Mesenchymal stem cell (in vitro differentiated cells and primary cell): ENCODE results near the gene AXIN1.

Source experiments
- DNase-seq: peaks from one replicate; pipeline ENCODE4 v3.0.0-alpha.2; 2013
- H2AFZ ChIP-seq: one replicate; pipeline ENCODE4 v1.6.1; 2013; ENCODE audit warnings: low read depth, mild to moderate bottlenecking, control low read depth, inconsistent platforms, low read length, moderate library complexity
- H2AK5ac ChIP-seq: 2 replicates; pipeline ENCODE4 v1.6.1; 2013; ENCODE audit warnings: low read length, moderate library complexity, mild to moderate bottlenecking, inconsistent platforms; ENCODE audit not compliant: severe bottlenecking
- H2BK120ac ChIP-seq: one replicate; pipeline ENCODE4 v1.6.1; 2013; ENCODE audit warnings: low read depth, mild to moderate bottlenecking, inconsistent platforms, low read length, moderate library complexity
- H2BK12ac ChIP-seq, 2 experiments: one replicate each; pipeline ENCODE4 v1.6.1; 2013; ENCODE audit warnings: inconsistent platforms in 2 of 2, low read length in 2 of 2, mild to moderate bottlenecking in 2 of 2, moderate library complexity in 2 of 2, control low read depth in 1 of 2
- H2BK15ac ChIP-seq: one replicate; pipeline ENCODE4 v1.6.1; 2013; ENCODE audit warnings: mild to moderate bottlenecking, low read depth, inconsistent platforms; ENCODE audit not compliant: poor library complexity, severe bottlenecking
- H2BK5ac ChIP-seq: 2 replicates; pipeline ENCODE4 v1.6.1; 2013; ENCODE audit warnings: low read depth, mild to moderate bottlenecking, low read length, control low read depth, inconsistent platforms; ENCODE audit not compliant: poor library complexity, severe bottlenecking
- H3K14ac ChIP-seq, 2 experiments: one replicate each; pipeline ENCODE4 v1.6.1; 2013; ENCODE audit warnings: inconsistent platforms in 2 of 2, low read length in 2 of 2, control low read depth in 1 of 2, mild to moderate bottlenecking in 1 of 2, moderate library complexity in 1 of 2
- H3K18ac ChIP-seq, 2 experiments: one replicate each; pipeline ENCODE4 v1.6.1; 2013; ENCODE audit warnings: inconsistent platforms in 2 of 2, low read length in 2 of 2, control low read depth in 1 of 2, low read depth in 1 of 2, mild to moderate bottlenecking in 1 of 2
- H3K23ac ChIP-seq, 2 experiments: one replicate each; pipeline ENCODE4 v1.6.1; 2013; ENCODE audit warnings: inconsistent platforms in 2 of 2, low read length in 2 of 2, mild to moderate bottlenecking in 2 of 2, moderate library complexity in 2 of 2, control low read depth in 1 of 2
- H3K27ac ChIP-seq: 2 replicates; pipeline ENCODE4 v1.5.1; 2013; ENCODE audit warnings: mild to moderate bottlenecking, moderate library complexity, low read length, control low read depth, inconsistent platforms; ENCODE audit not compliant: poor library complexity, severe bottlenecking
- H3K27me3 ChIP-seq, 2 experiments: 2 replicates each; pipeline versions ENCODE4 v1.6.1 to v1.7.0; 2013; ENCODE audit warnings: low read length in 2 of 2, mild to moderate bottlenecking in 2 of 2, moderate library complexity in 2 of 2, control low read depth in 1 of 2, inconsistent platforms in 1 of 2; ENCODE audit not compliant: control insufficient read depth in 1 of 2, insufficient read depth in 1 of 2
- H3K36me3 ChIP-seq, 2 experiments: 2 replicates each; pipeline versions ENCODE4 v1.6.1 to v1.7.0; 2013; ENCODE audit warnings: low read length in 2 of 2, control low read depth in 1 of 2, inconsistent platforms in 1 of 2, low read depth in 1 of 2, mild to moderate bottlenecking in 1 of 2; ENCODE audit not compliant: insufficient read depth in 2 of 2, control insufficient read depth in 1 of 2
- H3K4ac ChIP-seq, 2 experiments: one replicate each; pipeline ENCODE4 v1.6.1; 2013; ENCODE audit warnings: inconsistent platforms in 2 of 2, low read length in 2 of 2, mild to moderate bottlenecking in 2 of 2, moderate library complexity in 2 of 2, control low read depth in 1 of 2, low read depth in 1 of 2
- H3K4me1 ChIP-seq: 2 replicates; pipeline ENCODE4 v1.6.1; 2013; ENCODE audit warnings: low read depth, low read length, control low read depth; ENCODE audit not compliant: control insufficient read depth, insufficient read depth
- H3K4me2 ChIP-seq: 2 replicates; pipeline ENCODE4 v1.6.1; 2013; ENCODE audit warnings: low read length, mild to moderate bottlenecking, inconsistent platforms; ENCODE audit not compliant: poor library complexity, severe bottlenecking
- H3K4me3 ChIP-seq, 2 experiments: 2 replicates each; pipeline versions ENCODE4 v1.5.1 to v1.7.0; 2013; ENCODE audit warnings: low read length in 2 of 2, mild to moderate bottlenecking in 2 of 2, control low read depth in 1 of 2, low read depth in 1 of 2; ENCODE audit not compliant: insufficient read depth in 1 of 2
- H3K79me1 ChIP-seq: replicated peaks from 2 replicates; pipeline ENCODE4 v1.6.1; 2013; ENCODE audit warnings: mild to moderate bottlenecking, control low read depth, low read length, inconsistent platforms; ENCODE audit not compliant: poor library complexity, severe bottlenecking
- H3K9ac ChIP-seq: 2 replicates; pipeline ENCODE4 v1.7.0; 2013; ENCODE audit warnings: mild to moderate bottlenecking, low read length, moderate library complexity
- H3K9me3 ChIP-seq: 2 replicates; pipeline ENCODE4 v1.7.0; 2013; ENCODE audit warnings: mild to moderate bottlenecking, low read length; ENCODE audit not compliant: control insufficient read depth
- H4K8ac ChIP-seq: one replicate; pipeline ENCODE4 v1.6.1; 2013; ENCODE audit warnings: inconsistent platforms, mild to moderate bottlenecking, low read length, moderate library complexity
- H4K91ac ChIP-seq: one replicate; pipeline ENCODE4 v1.6.1; 2013; ENCODE audit warnings: mild to moderate bottlenecking, low read length, inconsistent platforms
- WGBS: methylation state at CpG from one replicate; pipeline ENCODE4 v1.1.7; 2013; ENCODE audit warnings: mixed read lengths; 5-methylcytosine and 5-hydroxymethylcytosine counted together

AXIN1 gene

GRCh38 chr16:282491-282890, 70.0 kb downstream of the AXIN1 start:
- Histone ChIP-seq H3K9me3 (no peaks in the 10 kb centered on the region), H4K8ac (no peak overlapping the region), H3K9ac (no peak overlapping the region), H2BK120ac (no peak overlapping the region), H3K36me3 (peaks cover 7 to 28% of the 10 kb centered on the region in 2 experiments), H2AFZ (no peak overlapping the region), H2AK5ac (no peak overlapping the region), H3K23ac (no peak overlapping the region), H3K18ac (no peak overlapping the region), H3K27me3 (peaks cover 30 to 33% of the 10 kb centered on the region in 2 experiments), H3K79me1 (no peaks in the 10 kb centered on the region), H3K4me1 (peaks cover 17% of the 10 kb centered on the region), H3K14ac (no peak overlapping the region), H2BK15ac (no peak overlapping the region), H4K91ac (no peak overlapping the region), H3K27ac (no peak overlapping the region), H3K4me3 (no peak overlapping the region), H3K4me2 (no peak overlapping the region), H2BK5ac (no peak overlapping the region), H2BK12ac (no peak overlapping the region), H3K4ac (no peak overlapping the region)
- WGBS: 84% methylated on average over 20 of the region's 22 CpGs
- no peak for DNase-seq

- Histone ChIP-seq H3K36me3 (peaks cover under 1 to 20% of the 10 kb centered on the region in 2 experiments), H3K27ac (no peak overlapping the region), H2BK15ac (no peak overlapping the region), H3K4ac (no peak overlapping the region), H4K8ac (no peak overlapping the region), H2BK120ac (no peak overlapping the region), H3K4me1 (peaks cover 17% of the 10 kb centered on the region), H3K14ac (no peak overlapping the region), H4K91ac (no peak overlapping the region), H2BK5ac (no peak overlapping the region), H2BK12ac (no peak overlapping the region), H3K27me3 (peaks cover 30 to 33% of the 10 kb centered on the region in 2 experiments), H3K4me3 (no peak overlapping the region), H3K23ac (no peak overlapping the region), H3K79me1 (no peaks in the 10 kb centered on the region), H2AFZ (no peak overlapping the region), H3K18ac (no peak overlapping the region), H3K9ac (no peak overlapping the region), H3K4me2 (no peak overlapping the region), H3K9me3 (no peaks in the 10 kb centered on the region), H2AK5ac (no peak overlapping the region)
- 78% methylated on average over 24 of the region's 25 CpGs for WGBS
- DNase-seq: no peak
These were observed 70.8 kb downstream of the AXIN1 start for GRCh38 chr16:281660-282255.

- H2BK12ac ChIP-seq: no peak overlapping the region
- no peaks in the 10 kb centered on the region for H3K9me3 ChIP-seq
- H3K4me1 ChIP-seq: peaks cover 17% of the 10 kb centered on the region
- H2AFZ ChIP-seq: no peak overlapping the region
- H3K27me3 ChIP-seq: peaks cover 33 to 36% of the 10 kb centered on the region in 2 experiments
- H3K4ac ChIP-seq: no peak overlapping the region
- no peak overlapping the region for H3K14ac ChIP-seq
- no peak overlapping the region for H4K91ac ChIP-seq
- no peak overlapping the region for H3K23ac ChIP-seq
- H2AK5ac ChIP-seq: no peak overlapping the region
- WGBS: 58% methylated on average over 23 of the region's 27 CpGs
- H2BK120ac ChIP-seq: no peak overlapping the region
- H3K4me3 ChIP-seq: no peak overlapping the region
- peak overlapping the region; percentile 71 for H3K4me2 ChIP-seq
- no peaks in the 10 kb centered on the region for H3K79me1 ChIP-seq
- H3K36me3 ChIP-seq: peaks cover 0 to 14% of the 10 kb centered on the region in 2 experiments
- H2BK5ac ChIP-seq: no peak overlapping the region
- no peak overlapping the region for H3K9ac ChIP-seq
- DNase-seq: no peak
- H2BK15ac ChIP-seq: no peak overlapping the region
- H3K18ac ChIP-seq: no peak overlapping the region
- H3K27ac ChIP-seq: no peak overlapping the region
- H4K8ac ChIP-seq: no peak overlapping the region
These were observed 71.4 kb downstream of the AXIN1 start for GRCh38 chr16:280991-281659.

GRCh38 chr16:280552-280951, 72.0 kb downstream of the AXIN1 start, which contains the start of gene ARHGDIG:
TSS of gene ARHGDIG (plus strand) at chr16:280591. CDS start at chr16:280681, 90 bp downstream.
- peaks cover 33 to 37% of the 10 kb centered on the region in 2 experiments for H3K27me3 ChIP-seq
- no peak within 1 kb of the TSS for H4K91ac ChIP-seq
- H3K9me3 ChIP-seq: no peaks in the 10 kb centered on the region
- no peaks in the 10 kb centered on the region for H3K79me1 ChIP-seq
- no peak within 1 kb of the TSS for H2BK12ac ChIP-seq
- no peak within 1 kb of the TSS for H3K9ac ChIP-seq
- H3K4me3 ChIP-seq: peak within 1 kb of the TSS in 1 of 2 experiments; percentile 47
- peaks cover 0 to 13% of the 10 kb centered on the region in 2 experiments for H3K36me3 ChIP-seq
- no peak within 1 kb of the TSS for H2AFZ ChIP-seq
- peak within 1 kb of the TSS; percentile 71 for H3K4me2 ChIP-seq
- H3K14ac ChIP-seq: no peak within 1 kb of the TSS
- no peak within 1 kb of the TSS for H3K18ac ChIP-seq
- H2BK120ac ChIP-seq: no peak within 1 kb of the TSS
- 1% methylated on average over 10 of the region's 54 CpGs for WGBS
- no peak within 1 kb of the TSS for H3K4ac ChIP-seq
- H2BK15ac ChIP-seq: peak within 1 kb of the TSS; percentile 90
- no peak for DNase-seq
- peak within 1 kb of the TSS; percentile 64 for H4K8ac ChIP-seq
- H2BK5ac ChIP-seq: no peak within 1 kb of the TSS
- H3K4me1 ChIP-seq: peaks cover 19% of the 10 kb centered on the region
- no peak within 1 kb of the TSS for H2AK5ac ChIP-seq
- peak within 1 kb of the TSS in 1 of 2 experiments; percentile 29 for H3K23ac ChIP-seq
- H3K27ac ChIP-seq: no peak within 1 kb of the TSS
